ENCODE results near the gene IGFL4.
"Not testable (repeated sequence)": the region's sequence is repeated elsewhere in the genome, so short reads cannot be mapped to it uniquely, and the experiment has no call there.

IGFL4 gene

GRCh38 chr19:46081928-46082727, 41.3 kb upstream of the IGFL4 start:
- in situ Hi-C loops (cut with MboI; ENCODE audit: low sequenced_read_pairs, unreplicated experiment): loop anchor here (10.0 kb wide), 2 partner anchors 113 to 183 kb away; no protein-coding TSS in a partner anchor
- peak; percentile 62 for DNase-seq (ENCODE audit: low spot score)
- peak; percentile 30 for TF ChIP-seq CTCF (IDR thresholded peaks at IDR 0.05; ENCODE audit: borderline replicate concordance, control extremely low read depth, extremely low read depth, insufficient read depth, missing control alignments)

- no peak for DNase-seq (ENCODE audit: low spot score)
- in situ Hi-C loops (cut with MboI; ENCODE audit: low sequenced_read_pairs, unreplicated experiment): loop anchor here (10.0 kb wide), 2 partner anchors 114 to 184 kb away; no protein-coding TSS in a partner anchor
- TF ChIP-seq CTCF (IDR thresholded peaks at IDR 0.05; ENCODE audit: borderline replicate concordance, control extremely low read depth, extremely low read depth, insufficient read depth, missing control alignments): no peak
These were observed 39.8 kb upstream of the IGFL4 start for GRCh38 chr19:46080561-46080960.

GRCh38 chr19:46079576-46079975, 38.8 kb upstream of the IGFL4 start:
- no peak for DNase-seq (ENCODE audit: low spot score)
- no peak for TF ChIP-seq CTCF (IDR thresholded peaks at IDR 0.05; ENCODE audit: borderline replicate concordance, control extremely low read depth, extremely low read depth, insufficient read depth, missing control alignments)
- in situ Hi-C loops (cut with MboI; ENCODE audit: low sequenced_read_pairs, unreplicated experiment): no loop called here

- TF ChIP-seq CTCF (IDR thresholded peaks at IDR 0.05; ENCODE audit: borderline replicate concordance, control extremely low read depth, extremely low read depth, insufficient read depth, missing control alignments): peak; percentile 28
- in situ Hi-C loops (cut with MboI; ENCODE audit: low sequenced_read_pairs, unreplicated experiment): not testable (repeated sequence)
- DNase-seq (ENCODE audit: low spot score): peak; percentile 67
These were observed 38.0 kb upstream of the IGFL4 start for GRCh38 chr19:46078573-46079332.

GRCh38 chr19:46077815-46078167, 37.0 kb upstream of the IGFL4 start:
- in situ Hi-C loops (cut with MboI; ENCODE audit: low sequenced_read_pairs, unreplicated experiment): no loop called here
- no peak for TF ChIP-seq CTCF (IDR thresholded peaks at IDR 0.05; ENCODE audit: borderline replicate concordance, control extremely low read depth, extremely low read depth, insufficient read depth, missing control alignments)
- no peak for DNase-seq (ENCODE audit: low spot score)

- in situ Hi-C loops (cut with MboI; ENCODE audit: low sequenced_read_pairs, unreplicated experiment): no loop called here
- peak; percentile 27 for TF ChIP-seq CTCF (IDR thresholded peaks at IDR 0.05; ENCODE audit: borderline replicate concordance, control extremely low read depth, extremely low read depth, insufficient read depth, missing control alignments)
- peak; percentile 82 for DNase-seq (ENCODE audit: low spot score)
These were observed 36.4 kb upstream of the IGFL4 start for GRCh38 chr19:46076951-46077814.
